Thoracic aorta endothelial cell (primary cell): ENCODE results near the gene ZFP36L2. TPM values are rescaled to one million over a fixed set of nuclear protein-coding genes. Genes with fewer than 3 reads are reported as not detected.

Experiments used
- total RNA-seq: library from RNA; depleted of rRNA; stranded (reverse); fragments of >200 nt; gene quantifications from 2 replicates; pipeline ENCODE4 v1.2.3, GENCODE V29; 2012

ZFP36L2 gene
- total RNA-seq, result 11.8 and 16.4 TPM in 2 replicates

GRCh38 chr2:43226558-43226954 lies at the start of gene ZFP36L2:
ZFP36L2 (minus strand) TSS chr2:43226606; CDS start chr2:43226315, 291 bp downstream.

